ENCODE data around the gene DIP2A.

DIP2A gene

DNA sequence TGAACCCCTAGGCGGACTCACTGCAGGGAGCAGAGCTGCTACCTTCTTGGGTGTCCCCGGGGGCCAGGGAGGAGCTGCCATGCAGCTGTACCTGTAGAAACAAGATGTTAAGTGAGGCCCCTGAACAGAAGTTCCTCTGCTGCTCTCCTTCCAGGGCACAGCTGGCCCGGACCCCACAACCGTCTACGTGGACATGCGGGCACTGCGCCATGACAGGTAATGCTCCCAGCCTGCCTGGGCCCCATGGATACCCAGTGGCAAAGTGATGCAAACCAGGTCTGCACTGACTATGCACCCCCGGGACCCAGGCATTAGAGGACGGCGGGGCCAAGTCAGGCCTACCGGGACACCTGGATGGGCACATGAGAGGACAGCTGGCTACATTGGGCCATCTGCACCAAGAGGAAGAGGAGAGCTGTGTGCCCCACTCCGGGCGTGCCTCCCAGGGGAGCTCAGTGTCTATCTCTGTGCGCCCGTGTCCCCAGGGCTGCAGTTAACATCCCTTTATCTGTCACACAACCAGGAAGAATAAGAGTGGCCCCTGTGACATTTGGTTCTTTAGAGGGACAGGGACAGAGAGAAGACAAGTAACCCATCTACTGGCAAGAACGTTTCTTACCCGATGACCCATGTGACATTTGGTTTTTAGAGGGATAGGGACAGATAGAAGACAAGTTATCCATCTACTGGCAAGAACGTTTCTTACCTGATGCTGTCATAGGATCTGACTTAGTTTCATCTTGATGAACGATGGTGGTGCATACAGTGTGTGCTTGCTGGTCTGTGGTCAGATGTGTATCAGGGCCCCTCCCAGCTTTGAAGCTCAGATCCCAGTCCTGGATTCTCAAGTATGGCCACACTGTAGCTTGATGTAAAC, 102.1 kb downstream of the DIP2A start:
- Histone ChIP-seq H3K9me2 (replicated peaks; ENCODE audit: control insufficient read depth, low read length) (no peaks in the 10 kb centered on the region), H3K27me3 (ENCODE audit: control insufficient read depth, low read length) (no peaks in the 10 kb centered on the region), H3F3A (ENCODE audit: control insufficient read depth, insufficient read depth) (no peaks in the 10 kb centered on the region), H3K36me3 (ENCODE audit: control insufficient read depth, low read length) (no peaks in the 10 kb centered on the region; the same call in none of the 2 replicates), H3K9me3 (ENCODE audit: control insufficient read depth, insufficient read depth, low read length) (no peaks in the 10 kb centered on the region), H3K27ac (ENCODE audit: low read depth, low read length) (no peak overlapping the region), H3K79me2 (ENCODE audit: control insufficient read depth, low read length) (no peaks in the 10 kb centered on the region), H3K4me2 (ENCODE audit: low read length) (no peak overlapping the region), H3K4me3 (ENCODE audit: low read length) (no peak overlapping the region), H3K4me1 (ENCODE audit: control insufficient read depth, low read length) (peaks cover 22% of the 10 kb centered on the region), H4K20me1 (ENCODE audit: control insufficient read depth, insufficient read depth, low read depth, low read length) (no peaks in the 10 kb centered on the region)
- TF ChIP-seq EZH2phosphoT487 (IDR thresholded peaks at IDR 0.05; ENCODE audit: borderline replicate concordance, low read length) = no peak
- TF ChIP-seq, protein P1, sequence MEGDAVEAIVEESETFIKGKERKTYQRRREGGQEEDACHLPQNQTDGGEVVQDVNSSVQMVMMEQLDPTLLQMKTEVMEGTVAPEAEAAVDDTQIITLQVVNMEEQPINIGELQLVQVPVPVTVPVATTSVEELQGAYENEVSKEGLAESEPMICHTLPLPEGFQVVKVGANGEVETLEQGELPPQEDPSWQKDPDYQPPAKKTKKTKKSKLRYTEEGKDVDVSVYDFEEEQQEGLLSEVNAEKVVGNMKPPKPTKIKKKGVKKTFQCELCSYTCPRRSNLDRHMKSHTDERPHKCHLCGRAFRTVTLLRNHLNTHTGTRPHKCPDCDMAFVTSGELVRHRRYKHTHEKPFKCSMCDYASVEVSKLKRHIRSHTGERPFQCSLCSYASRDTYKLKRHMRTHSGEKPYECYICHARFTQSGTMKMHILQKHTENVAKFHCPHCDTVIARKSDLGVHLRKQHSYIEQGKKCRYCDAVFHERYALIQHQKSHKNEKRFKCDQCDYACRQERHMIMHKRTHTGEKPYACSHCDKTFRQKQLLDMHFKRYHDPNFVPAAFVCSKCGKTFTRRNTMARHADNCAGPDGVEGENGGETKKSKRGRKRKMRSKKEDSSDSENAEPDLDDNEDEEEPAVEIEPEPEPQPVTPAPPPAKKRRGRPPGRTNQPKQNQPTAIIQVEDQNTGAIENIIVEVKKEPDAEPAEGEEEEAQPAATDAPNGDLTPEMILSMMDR (IDR thresholded peaks at IDR 0.05; ENCODE audit: low read depth, low read length, poor library complexity, severe bottlenecking) = no peak

DNA sequence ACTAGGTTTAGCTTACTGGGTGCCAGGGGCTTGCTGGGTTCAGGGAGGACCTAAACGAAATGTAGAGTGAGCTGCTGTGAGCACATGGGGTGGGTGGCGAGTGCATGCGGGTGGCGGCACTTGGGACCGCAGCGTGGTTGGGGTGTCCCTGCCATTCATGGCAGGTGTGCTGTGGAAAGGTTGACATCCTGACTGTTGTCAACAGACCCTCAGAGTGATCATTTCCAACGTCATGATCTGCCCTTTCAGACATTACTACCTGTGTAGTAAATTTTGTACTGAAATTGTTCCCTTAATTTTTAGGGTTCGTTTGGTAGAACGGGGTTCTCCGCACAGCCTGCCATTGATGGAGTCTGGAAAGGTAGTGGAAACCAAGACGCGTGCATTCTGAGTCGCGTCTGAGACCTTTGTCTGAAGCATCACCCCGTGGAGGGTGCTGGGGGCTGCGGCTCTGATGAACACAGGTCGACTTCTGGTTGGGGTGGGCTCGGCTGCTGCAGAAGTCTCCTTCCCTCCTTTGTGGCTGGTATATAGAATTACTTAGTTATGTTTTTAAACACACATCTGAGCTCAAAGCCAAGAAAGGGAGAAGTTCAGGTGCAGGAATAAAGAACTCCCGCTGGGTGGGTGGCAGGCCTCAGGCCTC, 102.9 kb downstream of the DIP2A start:
- Histone ChIP-seq H3K4me1 (ENCODE audit: control insufficient read depth, low read length) (peaks cover 22% of the 10 kb centered on the region), H3K9me3 (ENCODE audit: control insufficient read depth, insufficient read depth, low read length) (no peaks in the 10 kb centered on the region), H3K27me3 (ENCODE audit: control insufficient read depth, low read length) (no peaks in the 10 kb centered on the region), H3K4me2 (ENCODE audit: low read length) (no peak overlapping the region), H4K20me1 (ENCODE audit: control insufficient read depth, insufficient read depth, low read depth, low read length) (no peaks in the 10 kb centered on the region), H3K27ac (ENCODE audit: low read depth, low read length) (no peak overlapping the region), H3K79me2 (ENCODE audit: control insufficient read depth, low read length) (no peaks in the 10 kb centered on the region), H3K36me3 (ENCODE audit: control insufficient read depth, low read length) (no peaks in the 10 kb centered on the region; the same call in none of the 2 replicates), H3K4me3 (ENCODE audit: low read length) (no peak overlapping the region), H3K9me2 (replicated peaks; ENCODE audit: control insufficient read depth, low read length) (no peaks in the 10 kb centered on the region), H3F3A (ENCODE audit: control insufficient read depth, insufficient read depth) (no peaks in the 10 kb centered on the region)
- TF ChIP-seq, protein P1 (IDR thresholded peaks at IDR 0.05; ENCODE audit: low read depth, low read length, poor library complexity, severe bottlenecking) = no peak
- no peak for TF ChIP-seq EZH2phosphoT487 (IDR thresholded peaks at IDR 0.05; ENCODE audit: borderline replicate concordance, low read length)

DNA sequence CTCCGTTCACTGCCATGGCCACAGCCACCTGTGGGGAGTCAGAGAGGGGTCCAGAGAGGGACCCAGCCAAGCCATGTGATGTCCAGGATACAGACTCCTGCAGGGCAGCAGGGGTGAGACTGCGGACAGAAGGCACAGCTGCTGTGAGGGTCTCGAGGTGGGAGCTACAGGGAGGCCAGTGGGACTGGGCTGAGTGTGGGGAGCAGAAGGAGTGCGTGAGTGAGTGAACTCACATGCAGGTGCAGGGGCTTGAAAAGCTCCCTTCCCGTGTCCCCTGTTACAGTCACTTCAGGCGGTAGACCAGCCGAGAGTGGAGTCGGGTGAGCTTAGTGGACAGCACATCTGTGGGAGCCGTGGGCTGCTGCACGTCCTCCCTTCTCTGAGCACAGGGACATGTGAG, 103.8 kb downstream of the DIP2A start:
- TF ChIP-seq, protein P1 (IDR thresholded peaks at IDR 0.05; ENCODE audit: low read depth, low read length, poor library complexity, severe bottlenecking) = no peak
- TF ChIP-seq EZH2phosphoT487 (IDR thresholded peaks at IDR 0.05; ENCODE audit: borderline replicate concordance, low read length) = no peak
- H3K79me2 ChIP-seq (ENCODE audit: control insufficient read depth, low read length) = no peaks in the 10 kb centered on the region
- no peak overlapping the region for H3K27ac ChIP-seq (ENCODE audit: low read depth, low read length)
- no peaks in the 10 kb centered on the region for H3K9me3 ChIP-seq (ENCODE audit: control insufficient read depth, insufficient read depth, low read length)
- H3K4me3 ChIP-seq (ENCODE audit: low read length) = no peak overlapping the region
- H3K9me2 ChIP-seq (replicated peaks; ENCODE audit: control insufficient read depth, low read length) = no peaks in the 10 kb centered on the region
- peaks cover 22% of the 10 kb centered on the region for H3K4me1 ChIP-seq (ENCODE audit: control insufficient read depth, low read length)
- H3K27me3 ChIP-seq (ENCODE audit: control insufficient read depth, low read length) = no peaks in the 10 kb centered on the region
- no peaks in the 10 kb centered on the region for H4K20me1 ChIP-seq (ENCODE audit: control insufficient read depth, insufficient read depth, low read depth, low read length)
- H3F3A ChIP-seq (ENCODE audit: control insufficient read depth, insufficient read depth) = no peaks in the 10 kb centered on the region
- no peaks in the 10 kb centered on the region; the same call in none of the 2 replicates for H3K36me3 ChIP-seq (ENCODE audit: control insufficient read depth, low read length)
- H3K4me2 ChIP-seq (ENCODE audit: low read length) = no peak overlapping the region
